Endothelial cell (in vitro differentiated cells): ENCODE measurements around the gene PIGS. TPM values are rescaled to one million over a fixed set of nuclear protein-coding genes. Genes with fewer than 3 reads are reported as not detected.

Experiments
- DNase-seq: peaks from one replicate; pipeline ENCODE4 v3.0.0; 2021; ENCODE audit warnings: low spot score
- H3K27ac Mint-ChIP-seq: one replicate; pipeline ENCODE4 v1.8.0; 2021; ENCODE audit warnings: mixed read lengths, inconsistent platforms; ENCODE audit not compliant: unreplicated experiment
- H3K27me3 Mint-ChIP-seq: one replicate; pipeline ENCODE4 v1.8.0; 2021; ENCODE audit warnings: mild to moderate bottlenecking, moderate library complexity, mixed read lengths, inconsistent platforms; ENCODE audit not compliant: unreplicated experiment
- H3K36me3 Mint-ChIP-seq: one replicate; pipeline ENCODE4 v1.8.0; 2021; ENCODE audit warnings: mild to moderate bottlenecking, low read depth, mixed read lengths, inconsistent platforms; ENCODE audit not compliant: unreplicated experiment
- H3K4me1 Mint-ChIP-seq: one replicate; pipeline ENCODE4 v1.8.0; 2021; ENCODE audit warnings: mild to moderate bottlenecking, mixed read lengths, inconsistent platforms; ENCODE audit not compliant: unreplicated experiment
- H3K4me3 Mint-ChIP-seq: one replicate; pipeline ENCODE4 v1.8.0; 2021; ENCODE audit warnings: mild to moderate bottlenecking, mixed read lengths, inconsistent platforms; ENCODE audit not compliant: unreplicated experiment
- H3K9me3 Mint-ChIP-seq: one replicate; pipeline ENCODE4 v1.8.0; 2021; ENCODE audit warnings: mixed read lengths, inconsistent platforms; ENCODE audit not compliant: unreplicated experiment
- CTCF ChIP-seq: fragments of 200-600 bp; sonication (generic); IDR thresholded peaks from one replicate; pipeline ENCODE4 v1.5.0; 2021; ENCODE audit warnings: antibody characterized with exemption; ENCODE audit not compliant: unreplicated experiment
- total RNA-seq: library from RNA; stranded (reverse); fragmentation: NEBNext Ultra II Directional; extraction: Animal tissue kit (Norgen Biotek cat#: 25700); gene quantifications from one replicate; pipeline ENCODE4 v1.2.1, GENCODE V29; 2021; ENCODE audit not compliant: unreplicated experiment

The PIGS gene
- total RNA-seq, 1 donor from 2014 or later, result 53.6 TPM

- Mint-ChIP-seq H3K36me3 (no peaks in the 10 kb centered on the region), H3K9me3 (no peaks in the 10 kb centered on the region), H3K27ac (no peak overlapping the region), H3K4me1 (peaks cover 15% of the 10 kb centered on the region), H3K27me3 (no peaks in the 10 kb centered on the region), H3K4me3 (no peak overlapping the region)
- no peak for DNase-seq
- TF ChIP-seq CTCF, result no peak
Measured at GRCh38 chr17:28545141-28545503, 26.2 kb downstream of the PIGS start.

- no peaks in the 10 kb centered on the region for H3K9me3 Mint-ChIP-seq
- TF ChIP-seq CTCF, result no peak
- H3K36me3 Mint-ChIP-seq, result no peaks in the 10 kb centered on the region
- no peaks in the 10 kb centered on the region for H3K27me3 Mint-ChIP-seq
- no peak for DNase-seq
- H3K4me1 Mint-ChIP-seq, result peaks cover 10% of the 10 kb centered on the region
- H3K27ac Mint-ChIP-seq, result no peak overlapping the region
- peak overlapping the region; percentile 29 for H3K4me3 Mint-ChIP-seq
Measured at GRCh38 chr17:28544402-28545140, 26.8 kb downstream of the PIGS start.

GRCh38 chr17:28541439-28541838 is 29.9 kb downstream of the PIGS start:
- H3K4me1 Mint-ChIP-seq, result peaks cover 5% of the 10 kb centered on the region
- peaks cover 1% of the 10 kb centered on the region for H3K27me3 Mint-ChIP-seq
- no peak overlapping the region for H3K27ac Mint-ChIP-seq
- H3K4me3 Mint-ChIP-seq, result no peak overlapping the region
- H3K9me3 Mint-ChIP-seq, result no peaks in the 10 kb centered on the region
- no peaks in the 10 kb centered on the region for H3K36me3 Mint-ChIP-seq
- DNase-seq, result no peak
- TF ChIP-seq CTCF, result no peak

- Mint-ChIP-seq H3K27ac (no peak overlapping the region), H3K9me3 (no peaks in the 10 kb centered on the region), H3K36me3 (no peaks in the 10 kb centered on the region), H3K4me1 (peaks cover 5% of the 10 kb centered on the region), H3K4me3 (no peak overlapping the region), H3K27me3 (peaks cover 2% of the 10 kb centered on the region)
- TF ChIP-seq CTCF, result no peak
- DNase-seq, result no peak
Measured at GRCh38 chr17:28540231-28540630, 31.1 kb downstream of the PIGS start.

- H3K9me3 Mint-ChIP-seq, result no peaks in the 10 kb centered on the region
- no peak overlapping the region for H3K27ac Mint-ChIP-seq
- no peak overlapping the region for H3K4me3 Mint-ChIP-seq
- no peak for DNase-seq
- H3K4me1 Mint-ChIP-seq, result no peaks in the 10 kb centered on the region
- peaks cover 10% of the 10 kb centered on the region for H3K27me3 Mint-ChIP-seq
- no peak for TF ChIP-seq CTCF
- no peaks in the 10 kb centered on the region for H3K36me3 Mint-ChIP-seq
Measured at GRCh38 chr17:28538296-28538895, 32.9 kb downstream of the PIGS start.
